ENCODE results near the gene RRP1B. TPM values are rescaled to one million over a fixed set of nuclear protein-coding genes. Genes with fewer than 3 reads are reported as not detected.

RRP1B gene
- total and polyA plus RNA-seq, 9 of the 15 experiments (the other 6 are each of a cell fraction or from before 2014, with no cell fraction given) = 6.8 to 66.6 (median 41.9) TPM

DNA sequence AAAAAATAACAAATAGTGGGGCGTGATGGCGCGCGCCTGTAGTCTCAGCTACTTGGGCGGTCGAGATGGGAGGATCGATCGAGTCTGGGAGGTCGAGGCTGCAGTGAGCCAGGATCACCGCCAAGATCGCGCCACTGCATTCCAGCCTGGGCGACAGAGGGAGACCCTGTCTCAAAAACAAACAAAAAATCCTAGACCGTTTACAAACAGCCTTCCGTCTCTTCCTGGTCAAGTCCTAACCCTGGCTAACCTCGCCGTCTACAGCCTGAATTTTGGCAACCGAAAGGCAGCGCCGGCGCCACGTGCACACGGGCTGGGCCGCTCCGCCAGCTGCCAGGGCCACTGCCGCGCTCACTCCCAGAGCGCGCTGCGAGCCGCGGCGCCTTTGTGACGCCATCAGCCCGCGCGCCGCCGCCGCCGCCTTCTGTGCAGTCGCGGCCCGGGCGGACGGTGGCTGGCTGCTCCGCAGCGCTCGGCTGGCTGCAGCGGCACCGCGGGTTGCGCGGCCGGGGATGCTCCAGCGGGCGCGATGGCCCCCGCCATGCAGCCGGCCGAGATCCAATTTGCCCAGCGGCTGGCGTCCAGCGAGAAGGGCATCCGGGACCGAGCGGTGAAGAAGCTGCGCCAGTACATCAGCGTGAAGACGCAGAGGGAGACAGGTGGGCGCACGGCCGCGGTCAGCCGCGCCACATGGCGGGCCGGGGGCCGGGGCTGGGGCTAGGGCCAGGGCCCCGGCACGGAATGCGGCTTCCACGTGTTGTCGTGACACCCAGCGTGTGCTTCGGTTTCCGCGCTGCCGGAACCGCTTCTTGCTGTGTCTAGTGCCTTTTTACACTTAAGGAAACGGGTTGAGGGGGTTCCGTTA, at the start of gene RRP1B, which contains the start of gene HSF2BP (continued):
- no peak; the same call in 1 of the 2 replicates for TF ChIP-seq MEF2A (IDR thresholded peaks at IDR 0.05; ENCODE audit: control insufficient read depth, low read depth, low read length)
- peak; percentile 51; the same call in 1 of the 2 replicates for TF ChIP-seq LARP7 (IDR thresholded peaks at IDR 0.05)
- TF ChIP-seq, protein P1, sequence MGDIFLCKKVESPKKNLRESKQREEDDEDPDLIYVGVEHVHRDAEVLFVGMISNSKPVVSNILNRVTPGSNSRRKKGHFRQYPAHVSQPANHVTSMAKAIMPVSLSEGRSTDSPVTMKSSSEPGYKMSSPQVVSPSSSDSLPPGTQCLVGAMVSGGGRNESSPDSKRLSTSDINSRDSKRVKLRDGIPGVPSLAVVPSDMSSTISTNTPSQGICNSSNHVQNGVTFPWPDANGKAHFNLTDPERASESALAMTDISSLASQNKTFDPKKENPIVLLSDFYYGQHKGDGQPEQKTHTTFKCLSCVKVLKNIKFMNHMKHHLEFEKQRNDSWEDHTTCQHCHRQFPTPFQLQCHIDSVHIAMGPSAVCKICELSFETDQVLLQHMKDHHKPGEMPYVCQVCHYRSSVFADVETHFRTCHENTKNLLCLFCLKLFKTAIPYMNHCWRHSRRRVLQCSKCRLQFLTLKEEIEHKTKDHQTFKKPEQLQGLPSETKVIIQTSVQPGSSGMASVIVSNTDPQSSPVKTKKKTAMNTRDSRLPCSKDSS (IDR thresholded peaks at IDR 0.05; ENCODE audit: low read depth, partially characterized antibody) = no peak

DNA sequence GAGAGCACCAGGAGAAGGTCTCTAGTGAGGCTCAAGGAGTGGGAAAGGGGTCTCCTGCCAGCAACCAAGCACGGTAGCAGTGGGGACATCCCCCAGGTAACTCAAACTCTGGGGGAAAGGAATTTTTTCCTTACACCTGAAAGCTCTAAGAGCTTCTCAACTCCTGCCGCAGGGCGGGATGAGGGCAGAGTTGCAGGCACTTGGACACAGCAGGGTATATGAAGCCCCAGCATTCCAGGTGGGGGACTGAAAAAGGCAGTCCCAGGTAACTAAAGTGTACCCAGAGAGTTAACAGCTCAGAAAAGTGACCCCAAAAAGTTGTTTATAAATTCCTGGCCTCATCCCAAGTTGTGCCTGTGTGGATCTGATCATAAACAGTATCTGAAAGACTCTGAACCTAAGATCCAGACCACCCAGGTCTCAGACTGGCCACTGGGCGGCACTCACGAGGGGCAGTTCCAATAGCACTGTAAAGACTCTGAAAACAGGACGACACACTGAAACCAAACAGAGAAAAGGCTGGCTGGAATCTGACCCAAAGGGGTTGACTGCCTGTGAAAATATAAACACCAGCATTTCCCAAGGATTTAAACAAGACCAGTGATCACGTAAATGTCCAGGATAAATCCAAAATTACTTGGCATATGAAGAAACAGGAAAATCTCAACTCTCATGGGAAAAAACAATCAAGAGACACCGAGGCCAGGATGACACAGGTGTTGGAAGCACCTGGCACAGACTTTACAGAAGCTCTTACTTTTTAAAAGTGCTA, 47.6 kb upstream of the RRP1B start:
- no TSS peak for BruUV-seq (replicated peaks)
- H3K79me2 ChIP-seq (ENCODE audit: control insufficient read depth, insufficient read depth, low read length) = no peaks in the 10 kb centered on the region
- peak; percentile 68 to 80 (median 73) for DNase-seq (ENCODE audit: extremely low read depth in 1 of 4, low spot score in 3 of 4)
- H3K4me1 ChIP-seq (replicated peaks in 1 of 2; ENCODE audit: control insufficient read depth in 2 of 2, insufficient read depth in 2 of 2, low read length in 2 of 2) = peaks cover 0 to 5% of the 10 kb centered on the region in 2 experiments; a peak in 3 of 5 replicates
- H3K9me3 ChIP-seq (replicated peaks; ENCODE audit: control insufficient read depth, insufficient read depth, low read depth, low read length) = no peaks in the 10 kb centered on the region
- no peaks in the 10 kb centered on the region for H3K36me3 ChIP-seq (ENCODE audit: control insufficient read depth, insufficient read depth, low read length)
- FAIRE-seq = peak; percentile 88
- H4K20me1 ChIP-seq (replicated peaks; ENCODE audit: control insufficient read depth, insufficient read depth, low read length) = no peaks in the 10 kb centered on the region
- H3K9ac ChIP-seq (ENCODE audit: insufficient read depth in 1 of 2, low read depth in 2 of 2, low read length in 2 of 2) = no peak overlapping the region; a peak in 1 of 4 replicates
- peaks cover 9 to 13% of the 10 kb centered on the region in 2 experiments; a peak in 4 of 5 replicates for H3K27me3 ChIP-seq (ENCODE audit: control insufficient read depth in 2 of 2, insufficient read depth in 2 of 2, low read length in 2 of 2)
- H3K4me3 ChIP-seq = no peak overlapping the region
- H2AFZ ChIP-seq (ENCODE audit: low read depth, low read length) = peak overlapping the region; percentile 88
- no peaks in the 10 kb centered on the region for H3K9me1 ChIP-seq (ENCODE audit: control insufficient read depth, insufficient read depth, low read length)
- in situ Hi-C loops (cut with MboI) (loop anchor here (25.0 kb wide), 1 partner anchor 99 kb away; no protein-coding TSS in a partner anchor), intact Hi-C loops (cut with micrococcal nuclease) (loop anchor here (1.0 kb wide), 1 partner anchor 34 kb away; no protein-coding TSS in a partner anchor)
- POLR2A ChIA-PET = interaction anchor here (0.7 to 1.1 kb wide), 6 partner anchors 20 to 1150 kb away, joined by 3 read pairs; no protein-coding TSS in a partner anchor
- CTCF ChIA-PET (ENCODE audit: low intra/inter-chr PET ratio) = no interaction called here
- H3K27ac ChIP-seq (ENCODE audit: extremely low read depth, low read depth, low read length) = no peak overlapping the region
- peak; percentile 99 for ATAC-seq
- H3K4me2 ChIP-seq (ENCODE audit: insufficient read depth, low read length) = peak overlapping the region; percentile 64
- WGBS (ENCODE audit: insufficient coverage, low coverage, missing lambda C conversion rate) = 21% methylated on average over 8 of the region's 8 CpGs
- TF ChIP-seq BRD9 (IDR thresholded peaks at IDR 0.05; ENCODE audit: low read depth, partially characterized antibody) (peak; percentile 58), ARID1B (IDR thresholded peaks at IDR 0.05) (0 out of 2 replicates have a peak, but pooled peaks have one; percentile 14), EHMT2 (IDR thresholded peaks at IDR 0.05) (no peak), E2F3 (CRISPR knock-in tag; IDR thresholded peaks at IDR 0.05) (no peak), SMC3 (conservative IDR thresholded peaks at IDR 0.05; ENCODE audit: insufficient read depth, low read depth, low read length) (peak; percentile 87)
- TF ChIP-seq, protein P2, sequence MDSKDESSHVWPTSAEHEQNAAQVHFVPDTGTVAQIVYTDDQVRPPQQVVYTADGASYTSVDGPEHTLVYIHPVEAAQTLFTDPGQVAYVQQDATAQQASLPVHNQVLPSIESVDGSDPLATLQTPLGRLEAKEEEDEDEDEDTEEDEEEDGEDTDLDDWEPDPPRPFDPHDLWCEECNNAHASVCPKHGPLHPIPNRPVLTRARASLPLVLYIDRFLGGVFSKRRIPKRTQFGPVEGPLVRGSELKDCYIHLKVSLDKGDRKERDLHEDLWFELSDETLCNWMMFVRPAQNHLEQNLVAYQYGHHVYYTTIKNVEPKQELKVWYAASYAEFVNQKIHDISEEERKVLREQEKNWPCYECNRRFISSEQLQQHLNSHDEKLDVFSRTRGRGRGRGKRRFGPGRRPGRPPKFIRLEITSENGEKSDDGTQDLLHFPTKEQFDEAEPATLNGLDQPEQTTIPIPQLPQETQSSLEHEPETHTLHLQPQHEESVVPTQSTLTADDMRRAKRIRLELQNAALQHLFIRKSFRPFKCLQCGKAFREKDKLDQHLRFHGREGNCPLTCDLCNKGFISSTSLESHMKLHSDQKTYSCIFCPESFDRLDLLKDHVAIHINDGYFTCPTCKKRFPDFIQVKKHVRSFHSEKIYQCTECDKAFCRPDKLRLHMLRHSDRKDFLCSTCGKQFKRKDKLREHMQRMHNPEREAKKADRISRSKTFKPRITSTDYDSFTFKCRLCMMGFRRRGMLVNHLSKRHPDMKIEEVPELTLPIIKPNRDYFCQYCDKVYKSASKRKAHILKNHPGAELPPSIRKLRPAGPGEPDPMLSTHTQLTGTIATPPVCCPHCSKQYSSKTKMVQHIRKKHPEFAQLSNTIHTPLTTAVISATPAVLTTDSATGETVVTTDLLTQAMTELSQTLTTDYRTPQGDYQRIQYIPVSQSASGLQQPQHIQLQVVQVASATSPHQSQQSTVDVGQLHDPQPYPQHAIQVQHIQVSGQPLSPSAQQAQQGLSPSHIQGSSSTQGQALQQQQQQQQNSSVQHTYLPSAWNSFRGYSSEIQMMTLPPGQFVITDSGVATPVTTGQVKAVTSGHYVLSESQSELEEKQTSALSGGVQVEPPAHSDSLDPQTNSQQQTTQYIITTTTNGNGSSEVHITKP (IDR thresholded peaks at IDR 0.05; ENCODE audit: partially characterized antibody) = peak; percentile 57

Measured in K562 (cell line).